Right lung (tissue), 5 donors: ENCODE results near the gene MYRIP. TPM values are rescaled to one million over a fixed set of nuclear protein-coding genes. Genes with fewer than 3 reads are reported as not detected.
"Not testable (repeated sequence)": the region's sequence is repeated elsewhere in the genome, so short reads cannot be mapped to it uniquely, and the experiment has no call there.

ENCODE experiments used
- DNase-seq, 2 donors: peaks; one replicate each; pipeline ENCODE4 v3.0.0-alpha.2; 2013
- polyA plus RNA-seq, 5 donors: library from polyadenylated mRNA; unstranded; fragments of 120-200 nt; gene quantifications; one replicate each; pipeline versions ENCODE4 v1.2.1 to v1.2.3, GENCODE V29; 2013; ENCODE audit warnings: inconsistent platforms in 1 of 5, low replicate concordance in 1 of 5; ENCODE audit not compliant: insufficient read length in 5 of 5, insufficient read depth in 1 of 5

MYRIP gene
- polyA plus RNA-seq, 5 donors = 0.26 to 0.66 (median 0.33) TPM

DNA sequence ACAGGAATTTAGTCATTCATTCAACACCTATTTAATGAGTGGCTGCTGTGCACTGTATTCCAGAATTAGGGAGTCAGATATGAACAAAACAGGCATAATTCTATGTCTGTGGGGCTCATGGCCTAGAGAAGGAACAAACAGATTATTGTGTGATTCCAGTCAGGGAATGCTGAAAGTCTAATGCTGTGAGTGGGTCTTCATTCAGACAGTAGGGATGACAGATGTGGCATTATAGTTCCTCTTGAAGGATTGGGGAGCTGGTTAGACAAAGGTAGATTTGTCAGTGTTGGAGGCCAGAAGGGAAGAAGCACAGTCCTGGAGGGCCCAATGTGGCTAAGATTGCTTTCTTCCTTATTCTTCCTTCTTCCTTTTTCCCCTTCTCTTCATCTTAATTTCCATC is 273.7 kb downstream of the MYRIP start:
- DNase-seq = no peak

DNA sequence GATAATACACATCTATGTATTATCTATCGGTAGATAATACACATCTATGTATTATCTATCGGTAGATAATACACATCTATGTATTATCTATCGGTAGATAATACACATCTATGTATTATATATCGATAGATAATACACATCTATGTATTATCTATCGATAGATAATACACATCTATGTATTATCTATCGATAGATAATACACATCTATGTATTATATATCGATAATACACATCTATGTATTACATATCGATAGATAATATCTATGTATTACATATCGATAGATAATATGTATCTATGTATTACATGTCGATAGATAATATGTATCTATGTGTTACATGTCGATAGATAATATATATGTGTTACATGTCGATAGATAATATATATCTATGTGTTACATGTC is 275.0 kb downstream of the MYRIP start:
- DNase-seq = not testable (repeated sequence)

DNA sequence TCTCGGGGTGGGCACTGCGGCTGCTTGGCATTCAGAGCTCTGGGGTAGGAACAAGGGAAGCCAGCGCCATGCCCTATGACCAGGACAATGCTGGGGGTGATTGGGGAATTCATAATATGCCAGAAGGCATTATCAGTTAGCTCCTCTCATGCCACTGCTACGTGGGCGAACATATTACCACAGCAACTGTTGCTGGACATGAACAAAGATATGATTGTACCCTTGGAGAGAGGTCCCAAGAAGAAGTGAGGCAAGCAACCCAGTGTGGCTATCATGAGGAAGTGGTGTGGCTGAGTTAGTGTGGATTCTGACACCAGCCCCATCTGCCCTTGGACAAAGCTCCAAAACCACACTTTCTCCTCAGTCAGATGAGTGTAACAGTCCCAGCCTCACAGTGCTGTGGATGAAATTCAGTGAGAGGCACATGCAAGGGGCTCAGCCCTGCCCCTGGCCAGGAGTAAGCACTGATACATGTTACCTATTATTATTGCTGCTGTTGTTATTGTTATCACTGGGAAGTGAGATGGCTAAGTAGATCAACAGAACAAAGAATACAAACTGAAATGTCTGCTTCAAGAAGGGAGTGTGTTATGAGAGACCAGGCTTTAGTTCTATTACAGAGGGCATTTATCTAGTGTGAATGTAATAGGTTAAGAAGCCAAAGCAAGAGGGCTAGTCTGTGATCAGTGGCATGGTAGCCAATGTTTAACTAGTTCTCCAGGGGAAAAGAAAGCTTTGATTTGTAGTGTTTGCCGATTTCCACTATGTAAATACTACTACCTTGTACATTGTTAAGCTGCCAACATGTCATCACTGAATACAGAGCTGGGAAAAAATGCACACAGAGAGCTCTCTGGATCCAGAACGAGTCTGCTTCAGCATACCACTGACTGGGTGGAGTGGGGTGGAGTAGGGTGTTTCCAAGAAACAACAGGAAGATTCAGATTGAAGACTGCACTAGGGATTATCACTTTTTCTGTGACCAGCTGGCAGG is 277.8 kb downstream of the MYRIP start:
- DNase-seq = peak; percentile 20 to 28

DNA sequence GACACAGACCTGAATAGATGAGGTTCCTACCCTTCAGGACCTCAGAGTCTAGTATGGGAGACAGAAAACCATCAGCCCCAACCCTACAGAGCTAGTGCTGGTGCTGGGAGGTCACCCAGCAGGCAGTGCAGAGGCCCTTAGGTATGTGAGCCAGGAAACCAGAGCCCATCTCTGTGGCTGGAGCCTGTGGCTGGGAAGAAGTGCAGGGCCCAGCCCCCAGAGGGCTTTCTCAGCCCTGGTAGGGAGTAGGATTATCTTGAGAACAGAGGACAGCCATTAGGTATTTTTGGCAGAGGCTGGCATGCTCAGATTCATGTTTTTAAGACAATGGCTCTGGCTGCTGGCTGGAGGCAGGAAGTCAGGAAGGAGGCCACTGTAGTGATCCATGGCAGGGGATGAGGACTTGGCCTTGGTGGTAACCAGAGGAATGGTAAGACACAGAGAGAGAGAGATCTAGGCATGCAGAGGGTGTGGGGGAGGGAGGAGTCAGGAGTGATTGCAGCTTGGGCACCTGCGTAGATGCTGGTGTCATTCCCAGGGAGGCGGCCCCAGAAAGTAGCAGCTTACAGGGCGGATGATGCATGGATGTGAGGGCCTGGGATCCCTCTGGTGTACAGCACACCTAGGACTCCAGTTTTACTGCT is 279.2 kb downstream of the MYRIP start:
- DNase-seq = no peak

DNA sequence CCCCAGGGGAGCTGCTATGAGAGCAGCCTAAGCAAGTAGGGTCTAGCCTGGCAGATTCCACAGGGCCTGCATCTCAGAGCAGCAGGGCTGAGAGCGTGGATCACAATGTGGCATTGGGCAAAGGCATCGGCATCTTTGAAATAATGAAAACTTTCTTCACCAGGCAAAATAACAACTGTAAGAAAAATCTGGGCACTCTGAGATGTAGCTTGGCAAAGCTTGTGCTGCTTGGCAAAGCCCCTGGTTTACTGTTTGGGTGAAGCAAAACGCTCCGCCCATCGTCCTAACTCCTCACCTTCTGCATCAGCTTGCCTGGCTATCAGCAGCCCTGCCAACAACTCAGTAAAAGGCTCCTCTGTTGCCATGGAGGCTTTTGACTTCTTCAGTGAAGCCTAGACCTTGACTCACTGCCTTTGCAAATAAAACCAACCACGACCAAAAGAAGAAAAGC is 287.3 kb downstream of the MYRIP start:
- no peak for DNase-seq

DNA sequence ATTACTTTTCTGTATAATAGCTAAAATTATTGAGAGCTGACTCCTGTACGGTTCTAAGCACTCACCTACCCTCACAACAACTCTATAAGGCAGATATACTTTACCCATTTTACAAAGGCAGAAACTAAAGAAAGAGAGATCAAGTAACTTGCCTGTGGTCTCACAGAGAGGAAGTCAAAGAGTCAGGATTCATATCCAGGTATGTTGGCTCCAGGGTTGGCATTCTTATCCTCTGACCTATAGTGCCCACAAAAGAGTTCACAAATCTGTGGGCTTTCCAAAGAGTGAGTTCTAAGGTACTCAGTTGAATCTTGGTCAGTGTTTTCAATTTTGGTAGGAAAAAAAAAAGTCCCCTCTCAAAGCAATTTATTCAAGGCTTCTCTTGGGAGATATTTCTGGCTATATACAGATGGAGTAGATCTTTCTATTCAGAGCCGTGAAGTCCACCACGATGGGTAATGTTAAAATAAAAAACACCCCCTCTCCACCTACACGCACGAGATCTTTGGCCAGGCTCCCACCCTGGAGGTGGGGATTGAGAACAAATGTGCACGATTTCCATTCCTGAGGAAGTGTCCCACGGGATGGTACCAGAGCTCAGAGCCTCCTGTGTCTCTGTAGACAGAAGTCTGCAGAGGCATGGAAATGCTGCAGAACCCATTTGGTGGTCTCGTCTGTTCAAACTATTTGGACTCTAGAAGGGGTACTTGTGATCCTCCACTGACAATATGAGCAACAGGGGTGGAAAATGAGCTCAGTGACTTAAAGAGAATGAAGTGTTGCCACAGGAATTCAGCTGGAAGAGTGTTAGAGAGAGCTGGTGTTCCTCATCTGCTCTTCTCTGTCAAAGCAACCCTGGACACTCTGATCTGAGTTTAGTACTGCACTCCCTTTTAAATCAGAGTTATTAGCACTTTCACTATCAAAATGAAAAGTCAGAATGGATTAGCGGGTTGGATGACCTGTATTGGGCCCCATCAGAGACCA is 288.0 kb downstream of the MYRIP start:
- DNase-seq = no peak

DNA sequence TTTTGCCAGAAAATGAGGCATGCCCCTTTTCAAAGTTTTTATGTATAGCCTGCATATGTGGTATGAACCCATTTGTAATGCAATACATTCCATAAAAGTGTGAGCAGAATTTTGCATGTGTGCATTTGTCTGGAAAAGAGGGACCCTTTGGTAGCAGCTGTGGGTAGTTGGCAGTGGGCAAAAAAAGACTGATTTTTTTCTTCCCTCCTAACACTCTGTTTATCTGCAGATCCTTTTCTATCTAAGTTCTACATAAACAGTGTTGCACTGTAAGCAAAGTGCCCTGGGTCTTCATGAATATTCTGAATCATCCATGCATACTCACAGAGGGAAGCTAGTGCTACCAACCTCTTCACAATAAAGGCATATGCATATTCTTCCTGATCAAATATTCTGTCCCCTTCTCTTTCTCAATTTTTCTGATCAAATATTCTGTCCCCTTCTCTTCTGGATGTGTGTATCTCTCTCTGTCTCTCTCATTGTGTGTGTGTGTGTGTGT is 288.9 kb downstream of the MYRIP start:
- no peak for DNase-seq

DNA sequence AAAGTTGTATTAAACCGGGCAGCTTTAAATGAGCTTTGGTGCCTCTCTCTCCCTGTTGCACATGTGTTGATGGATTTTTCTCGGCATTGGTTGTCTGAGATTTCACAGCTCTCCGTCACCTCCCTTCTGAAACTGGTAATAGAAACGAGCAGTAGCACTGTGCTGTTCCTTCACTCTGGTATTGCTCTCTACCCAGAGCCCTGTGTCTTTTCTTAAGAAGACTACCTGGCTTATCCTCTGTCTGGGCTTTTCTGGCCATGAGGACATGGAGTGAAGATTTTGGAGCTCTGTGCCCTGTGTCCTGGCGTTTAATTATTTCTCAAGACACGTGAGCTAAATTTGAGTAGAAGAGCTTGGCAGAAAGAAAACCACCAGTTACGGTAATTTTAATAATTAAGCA is 290.5 kb downstream of the MYRIP start:
- DNase-seq = no peak

DNA sequence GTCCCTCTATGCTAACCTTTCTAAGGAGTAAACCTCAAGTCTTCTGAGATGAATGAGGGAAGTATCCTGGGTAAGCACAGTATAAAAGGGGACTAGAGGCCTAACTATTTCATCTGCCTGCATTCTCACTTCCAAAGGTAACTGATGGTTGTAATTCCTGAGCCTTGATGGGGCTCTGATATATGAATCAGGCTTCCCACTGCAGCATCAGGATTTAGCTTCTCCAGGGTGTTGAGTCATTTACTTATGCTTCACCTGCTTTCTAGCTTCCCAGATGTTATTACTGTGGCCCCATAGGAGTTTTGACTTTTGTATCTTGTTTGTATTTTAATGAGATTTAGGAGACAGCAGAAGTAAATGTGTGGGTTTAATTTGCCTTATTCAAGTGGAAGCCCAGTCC is 292.8 kb downstream of the MYRIP start:
- no peak for DNase-seq

DNA sequence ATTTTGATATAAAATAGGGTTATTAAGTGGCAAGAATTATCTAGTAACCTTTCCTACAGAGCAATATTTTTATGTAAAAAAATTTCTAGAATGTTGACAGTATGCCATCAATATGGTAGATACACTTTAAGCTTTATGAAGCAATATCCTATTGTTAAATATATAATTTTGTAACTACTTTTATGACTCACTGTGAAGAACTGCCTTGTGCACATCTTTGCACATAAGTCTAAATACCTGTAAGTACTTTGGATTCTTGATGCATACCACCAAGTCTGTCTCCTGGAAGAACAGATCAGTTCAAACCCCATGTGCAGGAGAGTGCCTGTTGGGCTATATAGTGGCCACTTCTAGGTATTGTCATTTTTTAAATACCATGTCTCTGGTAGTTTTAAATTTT is 294.4 kb downstream of the MYRIP start:
- no peak for DNase-seq

DNA sequence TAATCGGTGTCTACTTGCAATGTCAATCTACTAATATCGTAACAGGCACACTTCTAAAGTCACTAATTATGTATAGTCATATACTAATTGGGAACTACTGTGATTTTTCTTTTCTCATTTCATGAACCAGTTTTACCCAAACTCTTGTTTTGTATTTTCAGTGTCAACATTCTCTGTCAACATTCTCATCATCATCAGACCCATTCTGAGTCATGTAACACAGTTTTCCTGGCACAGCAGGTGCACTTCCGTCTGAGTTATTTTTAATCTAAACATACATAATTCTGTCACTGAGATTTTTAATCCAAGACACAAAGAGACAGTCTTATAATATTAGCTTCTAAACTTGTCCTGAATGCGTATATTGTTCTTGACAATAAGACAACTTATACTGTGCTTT is 295.0 kb downstream of the MYRIP start:
- DNase-seq = no peak

DNA sequence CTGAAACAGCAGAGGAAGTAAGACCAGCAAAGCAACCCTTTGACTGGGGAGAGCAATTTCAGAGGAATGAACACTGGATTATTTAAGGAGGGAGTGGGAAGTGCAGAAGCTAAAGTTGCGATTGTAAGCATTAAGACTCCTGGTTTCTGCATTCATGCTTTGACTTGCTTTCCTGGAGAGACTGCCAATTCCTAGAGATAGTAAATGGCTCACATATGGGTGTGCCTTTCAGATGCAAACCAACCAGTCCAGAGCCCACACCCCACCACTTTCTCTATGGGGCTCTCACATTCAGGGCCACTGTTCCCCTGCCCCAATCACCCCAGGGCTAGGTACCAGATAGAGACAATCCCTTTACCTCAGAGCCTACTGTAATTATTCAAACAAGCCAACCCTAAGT is 299.2 kb downstream of the MYRIP start:
- no peak for DNase-seq

DNA sequence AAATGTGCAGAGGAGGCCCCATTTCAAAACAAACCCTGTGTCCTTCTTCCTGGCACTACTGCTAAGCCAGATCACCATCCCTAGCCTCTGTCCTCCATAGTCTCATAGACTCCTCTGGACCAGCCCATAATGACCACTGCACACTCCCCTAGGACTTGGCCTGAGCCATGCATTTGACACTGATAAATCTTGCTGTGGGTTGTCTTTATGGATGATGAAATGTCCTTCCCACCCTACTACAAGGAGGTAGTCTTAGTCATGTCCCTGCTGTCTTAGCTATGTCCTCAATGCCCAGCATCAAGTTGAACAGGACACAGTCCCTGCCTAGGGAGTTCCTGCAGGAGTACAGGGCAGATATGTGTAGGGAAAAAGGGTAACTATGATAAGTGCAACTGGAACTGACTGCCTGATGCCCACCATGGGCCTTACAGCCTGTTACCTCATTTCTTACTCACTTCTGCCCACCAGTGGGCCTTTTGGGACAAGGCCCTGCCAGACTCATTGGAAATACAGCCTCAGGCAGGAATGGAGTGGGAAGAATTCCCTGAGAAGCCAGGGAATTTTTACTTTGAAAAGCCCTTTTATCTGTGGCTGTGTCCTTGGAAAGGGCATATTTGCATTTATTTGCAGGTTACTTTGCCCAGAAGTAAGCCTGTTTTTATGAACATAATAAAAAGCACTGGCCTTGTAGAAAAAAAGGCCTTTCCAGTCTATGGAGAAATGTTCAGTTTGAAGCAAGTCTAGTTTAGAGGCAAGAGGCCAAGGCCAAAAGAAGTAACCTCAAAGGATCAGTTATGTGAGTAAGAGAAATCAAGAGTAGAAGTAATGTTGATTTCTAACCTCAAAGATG is 300.5 kb downstream of the MYRIP start:
- DNase-seq = no peak

DNA sequence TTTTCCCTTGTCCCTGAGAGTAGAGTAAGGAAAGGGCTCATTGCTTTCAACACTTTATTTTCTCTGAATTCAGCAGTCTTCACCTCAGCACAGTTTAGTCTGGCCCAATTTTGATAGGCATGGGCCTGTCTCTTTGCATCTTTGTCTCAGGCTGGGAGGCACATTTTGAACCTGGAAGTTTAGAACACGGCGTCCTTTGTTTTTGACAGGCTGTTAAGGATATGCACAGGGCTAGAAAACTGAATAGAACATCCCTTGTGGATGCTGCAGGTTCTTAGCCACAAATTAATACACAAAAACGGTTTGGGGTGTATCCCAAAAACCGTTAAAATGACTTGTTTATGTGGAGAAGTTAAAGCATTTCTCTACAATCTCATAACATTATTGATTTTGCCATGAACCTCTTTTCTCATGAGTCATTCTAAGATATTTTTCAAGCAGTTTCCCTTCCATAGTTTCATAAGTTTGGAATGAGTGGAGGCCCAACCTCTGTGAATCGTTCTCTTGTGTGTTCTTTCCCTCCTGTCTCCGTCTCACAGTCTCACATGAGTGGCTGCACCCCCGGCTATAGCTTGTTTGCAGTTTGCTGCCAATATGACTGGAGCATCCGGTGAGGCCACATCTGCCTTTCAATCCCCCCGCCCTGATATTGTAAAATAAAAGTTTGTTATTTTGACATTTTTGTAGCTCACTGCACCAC is 307.2 kb downstream of the MYRIP start:
- DNase-seq = no peak

DNA sequence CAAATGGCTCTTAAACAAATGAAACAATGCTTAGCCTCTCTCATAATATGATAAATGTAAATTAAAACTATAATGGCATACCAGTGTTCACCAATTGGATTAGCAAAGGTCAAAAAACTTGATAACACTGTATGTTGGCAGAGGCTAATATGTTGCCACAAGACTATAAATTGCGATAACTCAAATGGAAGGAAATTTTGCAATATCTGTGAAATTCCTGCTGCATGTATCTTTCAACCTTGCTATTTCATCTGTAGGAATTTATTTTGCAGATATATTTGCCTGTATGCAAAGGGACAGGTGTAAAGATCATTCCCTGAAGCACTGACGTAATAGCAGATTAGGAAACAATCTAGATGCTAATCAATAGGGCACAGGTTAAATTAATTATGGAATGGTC is 308.7 kb downstream of the MYRIP start:
- DNase-seq = no peak

DNA sequence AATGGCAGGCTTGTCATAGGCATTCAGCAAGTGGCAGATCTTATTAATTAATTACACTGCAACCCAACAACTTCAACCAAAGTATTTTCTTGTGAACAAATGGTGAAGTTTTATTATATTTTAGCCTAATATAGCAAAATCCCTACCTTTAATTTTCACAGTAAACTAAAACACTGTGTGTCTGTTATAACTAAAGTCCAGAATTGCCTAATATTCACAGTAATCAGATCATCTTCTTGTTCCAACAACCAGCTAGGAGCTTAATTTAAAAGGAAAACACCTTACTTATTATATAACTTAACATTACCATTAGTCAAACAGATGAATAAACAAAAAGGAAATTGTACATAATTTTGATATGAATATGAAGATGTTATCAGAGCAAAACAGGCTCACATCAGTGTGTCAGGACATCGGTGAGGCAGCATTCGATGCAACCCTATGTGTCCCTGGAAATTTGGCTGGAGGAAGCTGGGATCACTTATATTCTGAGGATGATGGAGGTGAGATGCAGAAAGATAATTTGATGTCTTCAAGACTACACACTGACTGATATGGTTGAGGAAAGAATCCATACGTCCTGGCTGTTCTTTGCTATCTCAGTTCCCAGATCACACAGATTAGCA is 310.8 kb downstream of the MYRIP start:
- no peak for DNase-seq

DNA sequence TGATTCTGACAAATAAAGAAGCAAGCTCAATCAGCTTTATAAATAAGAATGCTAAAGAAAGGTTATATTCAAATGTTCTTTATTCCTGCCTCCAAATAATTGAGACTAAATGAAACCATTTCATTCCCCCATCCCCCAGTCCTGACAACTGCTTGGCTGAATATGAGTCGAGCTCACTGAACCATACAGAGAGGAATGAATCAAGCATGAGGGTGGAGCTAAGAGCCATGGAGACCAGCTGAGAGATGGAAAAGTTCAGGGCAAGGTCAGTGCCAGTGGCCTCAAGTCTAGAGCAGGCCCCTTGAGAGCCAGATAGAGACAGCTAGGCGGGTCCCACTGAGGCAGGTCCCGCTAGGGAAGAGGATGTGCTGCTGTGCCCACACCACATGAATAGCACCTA is 311.4 kb downstream of the MYRIP start:
- DNase-seq = no peak

DNA sequence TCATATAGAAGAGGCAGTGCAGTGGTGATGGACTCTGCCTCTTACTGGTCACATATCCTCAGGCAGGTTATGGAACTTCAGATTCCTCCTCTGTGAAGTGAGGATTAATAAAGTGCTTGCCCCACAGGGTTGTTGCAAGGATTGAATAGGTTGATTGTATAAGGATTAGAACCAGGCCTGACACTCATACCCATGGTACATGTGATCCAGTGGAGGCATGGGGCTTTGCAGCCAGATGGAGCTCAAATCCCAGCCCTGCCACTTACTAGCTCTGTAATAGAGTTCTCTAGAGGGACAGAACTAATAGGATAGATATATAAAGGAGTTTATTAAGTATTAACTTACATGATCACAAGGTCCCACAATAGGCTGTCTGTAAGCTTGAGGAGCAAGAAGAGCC is 315.5 kb downstream of the MYRIP start:
- no peak for DNase-seq

DNA sequence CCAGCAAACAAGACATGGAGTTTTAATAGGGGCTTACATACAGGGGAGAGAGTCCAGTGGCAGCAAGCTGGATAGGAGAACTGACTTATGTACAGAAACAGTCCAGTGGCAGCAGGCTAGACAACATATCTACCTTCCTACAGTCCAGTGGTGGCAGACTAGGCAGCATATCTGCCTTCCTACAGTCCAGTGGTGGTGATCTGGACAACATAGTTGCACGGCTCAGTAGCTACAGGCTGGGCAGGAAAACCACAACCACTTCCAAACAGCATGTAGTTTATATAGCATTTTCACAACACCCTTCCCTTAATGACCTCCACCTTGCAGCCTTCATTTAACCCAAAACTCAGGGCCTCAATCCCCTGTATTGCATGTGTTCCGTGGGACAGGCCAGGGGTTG is 318.8 kb downstream of the MYRIP start:
- no peak for DNase-seq

DNA sequence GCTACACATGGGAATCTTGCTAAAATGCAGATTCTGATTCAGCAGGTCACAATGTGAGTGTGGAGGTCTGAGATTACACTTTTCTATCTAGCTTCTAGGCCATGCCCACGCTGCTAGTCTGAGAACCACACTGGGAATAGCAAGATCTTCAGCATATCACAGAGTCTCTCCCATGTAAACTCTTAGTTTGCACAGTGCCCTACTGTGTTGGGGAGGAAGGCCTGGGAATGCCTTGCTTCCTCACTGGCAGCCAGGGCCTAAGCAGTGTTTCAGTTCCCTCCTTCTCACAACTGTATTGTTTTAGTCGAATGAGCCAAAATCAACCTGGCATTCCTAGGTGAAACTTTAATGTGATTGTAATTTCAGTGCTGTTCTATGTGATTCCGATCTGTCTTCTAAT is 320.1 kb downstream of the MYRIP start:
- DNase-seq = no peak
